ENCODE measurements around the gene HS1BP3. TPM values are rescaled to one million over a fixed set of nuclear protein-coding genes. Genes with fewer than 3 reads are reported as not detected.

HS1BP3 gene
- total RNA-seq, 3 donors from 2014 or later (not counting 1 experiment from before 2014, with no cell fraction given) = 17.4 to 25.7 (median 22.8) TPM

- Histone ChIP-seq H3K4me1 (ENCODE audit: control insufficient read depth, insufficient read depth, low read length) (peaks cover 15% of the 10 kb centered on the region), H3K36me3 (ENCODE audit: control insufficient read depth, insufficient read depth, low read length) (peaks cover 39% of the 10 kb centered on the region), H3K9me3 (ENCODE audit: control insufficient read depth, insufficient read depth, low read length) (no peaks in the 10 kb centered on the region), H3K27ac (ENCODE audit: low read length) (no peak overlapping the region), H3K4me3 (ENCODE audit: low read length) (no peak overlapping the region), H3K27me3 (ENCODE audit: control insufficient read depth, insufficient read depth, low read length) (no peaks in the 10 kb centered on the region)
- Mint-ChIP-seq H3K36me3 (no peaks in the 10 kb centered on the region), H3K4me1 (peaks cover 15% of the 10 kb centered on the region in 2 donors), H3K27me3 (ENCODE audit: low read depth in 2 of 2) (no peaks in the 10 kb centered on the region), H3K27ac (no peak overlapping the region), H3K9me3 (no peaks in the 10 kb centered on the region), H3K4me3 (no peak overlapping the region)
- DNase-seq (no peak), ATAC-seq (no peak)
- intact Hi-C loops (cut with micrococcal nuclease) = no loop called here
- 90% methylated on average over 15 of the region's 15 CpGs for WGBS (ENCODE audit: insufficient coverage)
- no peak for TF ChIP-seq CTCF (IDR thresholded peaks at IDR 0.05)
Observed at GRCh38 chr2:20638646-20639430, 12.1 kb downstream of the HS1BP3 start.

- ATAC-seq = no peak
- Mint-ChIP-seq H3K27ac (no peak overlapping the region), H3K4me1 (peaks cover 15 to 18% of the 10 kb centered on the region in 2 donors), H3K27me3 (ENCODE audit: low read depth in 2 of 2) (no peaks in the 10 kb centered on the region), H3K36me3 (no peaks in the 10 kb centered on the region), H3K4me3 (no peak overlapping the region), H3K9me3 (no peaks in the 10 kb centered on the region)
- no peaks in the 10 kb centered on the region for H3K27me3 ChIP-seq (ENCODE audit: control insufficient read depth, insufficient read depth, low read length)
- no peak overlapping the region for H3K4me3 ChIP-seq (ENCODE audit: low read length)
- H3K9me3 ChIP-seq (ENCODE audit: control insufficient read depth, insufficient read depth, low read length) = no peaks in the 10 kb centered on the region
- peaks cover 39% of the 10 kb centered on the region for H3K36me3 ChIP-seq (ENCODE audit: control insufficient read depth, insufficient read depth, low read length)
- WGBS (ENCODE audit: insufficient coverage) = 95% methylated on average over 13 of the region's 13 CpGs
- intact Hi-C loops (cut with micrococcal nuclease) = no loop called here
- peaks cover 22% of the 10 kb centered on the region for H3K4me1 ChIP-seq (ENCODE audit: control insufficient read depth, insufficient read depth, low read length)
- no peak for DNase-seq
- no peak for TF ChIP-seq CTCF (IDR thresholded peaks at IDR 0.05)
- H3K27ac ChIP-seq (ENCODE audit: low read length) = no peak overlapping the region
Observed at GRCh38 chr2:20638014-20638413, 12.9 kb downstream of the HS1BP3 start.

- no peak overlapping the region for H3K27ac Mint-ChIP-seq
- H3K4me1 Mint-ChIP-seq = peaks cover 10 to 18% of the 10 kb centered on the region in 2 donors
- intact Hi-C loops (cut with micrococcal nuclease) = no loop called here
- H3K4me1 ChIP-seq (ENCODE audit: control insufficient read depth, insufficient read depth, low read length) = peaks cover 18% of the 10 kb centered on the region
- ATAC-seq = no peak
- WGBS (ENCODE audit: insufficient coverage) = 89% methylated on average over 12 of the region's 13 CpGs
- no peak overlapping the region for H3K4me3 Mint-ChIP-seq
- no peak overlapping the region for H3K27ac ChIP-seq (ENCODE audit: low read length)
- no peaks in the 10 kb centered on the region for H3K9me3 Mint-ChIP-seq
- H3K27me3 ChIP-seq (ENCODE audit: control insufficient read depth, insufficient read depth, low read length) = no peaks in the 10 kb centered on the region
- no peak overlapping the region for H3K4me3 ChIP-seq (ENCODE audit: low read length)
- no peaks in the 10 kb centered on the region for H3K9me3 ChIP-seq (ENCODE audit: control insufficient read depth, insufficient read depth, low read length)
- H3K36me3 ChIP-seq (ENCODE audit: control insufficient read depth, insufficient read depth, low read length) = peaks cover 39% of the 10 kb centered on the region
- H3K27me3 Mint-ChIP-seq (ENCODE audit: low read depth in 2 of 2) = no peaks in the 10 kb centered on the region
- DNase-seq = no peak
- no peaks in the 10 kb centered on the region for H3K36me3 Mint-ChIP-seq
- TF ChIP-seq CTCF (IDR thresholded peaks at IDR 0.05) = no peak
Observed at GRCh38 chr2:20637147-20637546, 13.8 kb downstream of the HS1BP3 start.

Measured in natural killer cell (primary cell).